Measurements from ENCODE around the gene RNF26. TPM values are rescaled to one million over a fixed set of nuclear protein-coding genes. Genes with fewer than 3 reads are reported as not detected.

RNF26 gene
- total and polyA plus RNA-seq, 4 donors, result 8.2 to 25.4 (median 13.6) TPM

Small RNAs within 50 kb of the gene (small RNA-seq; reads per million reads assigned to genes)
- gene RF01225 (ENCODE audit: low replicate concordance) (not detected), gene RNU6-262P (ENCODE audit: low replicate concordance) (not detected)

Other genes with a start within 250 kb of the RNF26 start
- gene HMBS, start 249.6 kb upstream of the RNF26 start, total RNA-seq, result 10 to 100 TPM; 11.7 to 31.5 TPM
- 10 to 100 TPM; 31.5 to 33.3 TPM for gene HMBS, start 249.6 kb upstream of the RNF26 start, polyA plus RNA-seq
- gene DPAGT1, start 232.7 kb upstream of the RNF26 start, total RNA-seq, result 10 to 100 TPM; 29.4 to 50.9 TPM
- 10 to 100 TPM; 19.0 to 36.7 TPM for gene DPAGT1, start 232.7 kb upstream of the RNF26 start, polyA plus RNA-seq
- 10 to 100 TPM in 1 of 2 donors, 1 to 10 TPM in 1; 6.5 to 20.7 TPM for gene C2CD2L, start 227.2 kb upstream of the RNF26 start, total RNA-seq
- gene C2CD2L, start 227.2 kb upstream of the RNF26 start, polyA plus RNA-seq, result 10 to 100 TPM; 11.6 to 13.7 TPM
- 10 to 100 TPM; 21.2 to 24.5 TPM for gene HINFP, start 212.9 kb upstream of the RNF26 start, total RNA-seq
- 10 to 100 TPM; 10.4 to 14.3 TPM for gene HINFP, start 212.9 kb upstream of the RNF26 start, polyA plus RNA-seq
- gene ABCG4, start 185.5 kb upstream of the RNF26 start, total RNA-seq, result under 1 TPM in 1 of 2 donors, not detected in 1; 0.28 TPM
- under 1 TPM; 0.03 to 0.10 TPM for gene ABCG4, start 185.5 kb upstream of the RNF26 start, polyA plus RNA-seq
- 10 to 100 TPM; 12.5 to 22.6 TPM for gene NLRX1, start 165.8 kb upstream of the RNF26 start, total RNA-seq
- gene NLRX1, start 165.8 kb upstream of the RNF26 start, polyA plus RNA-seq, result 10 to 100 TPM in 1 of 2 donors, 1 to 10 TPM in 1; 5.1 to 10.7 TPM
- under 1 TPM in 1 of 2 donors, not detected in 1; 0.37 TPM for gene NHERF4, start 149.1 kb upstream of the RNF26 start, total RNA-seq
- gene NHERF4, start 149.1 kb upstream of the RNF26 start, polyA plus RNA-seq, result under 1 TPM in 1 of 2 donors, not detected in 1; 0.96 TPM
- gene CBL, start 128.2 kb upstream of the RNF26 start, total RNA-seq, result 10 to 100 TPM; 21.8 to 25.1 TPM
- 10 to 100 TPM in 1 of 2 donors, 1 to 10 TPM in 1; 8.7 to 10.3 TPM for gene CBL, start 128.2 kb upstream of the RNF26 start, polyA plus RNA-seq
- 100 to 1,000 TPM; 127 to 174 TPM for gene MCAM, start 17.4 kb upstream of the RNF26 start, total RNA-seq
- 100 to 1,000 TPM in 1 of 2 donors, 10 to 100 TPM in 1; 51.9 to 120 TPM for gene MCAM, start 17.4 kb upstream of the RNF26 start, polyA plus RNA-seq
- gene C1QTNF5, start 6.4 kb downstream of the RNF26 start, total RNA-seq, result 10 to 100 TPM; 20.2 to 28.6 TPM
- gene C1QTNF5, start 6.4 kb downstream of the RNF26 start, polyA plus RNA-seq, result 10 to 100 TPM; 28.0 to 34.9 TPM
- not detected for gene MFRP, start 12.2 kb downstream of the RNF26 start, total RNA-seq
- gene MFRP, start 12.2 kb downstream of the RNF26 start, polyA plus RNA-seq, result not detected
- gene USP2, start 47.2 kb downstream of the RNF26 start, total RNA-seq, result 1 to 10 TPM; 4.9 to 6.5 TPM
- gene USP2, start 47.2 kb downstream of the RNF26 start, polyA plus RNA-seq, result 1 to 10 TPM; 1.7 to 2.1 TPM
- 10 to 100 TPM in 1 of 2 donors, 1 to 10 TPM in 1; 9.8 to 16.8 TPM for gene THY1, start 88.6 kb downstream of the RNF26 start, total RNA-seq
- gene THY1, start 88.6 kb downstream of the RNF26 start, polyA plus RNA-seq, result 10 to 100 TPM in 1 of 2 donors, 1 to 10 TPM in 1; 5.1 to 44.2 TPM